Liver (tissue), 3 donors: Measurements from ENCODE around the gene SPIN2A.

Experiments
- ATF3 ChIP-seq: IDR thresholded peaks from 2 replicates; pipeline ENCODE4 v1.6.1; 2016; ENCODE audit warnings: antibody characterized with exemption
- CTCF ChIP-seq: fragments of 150-350 bp; IDR thresholded peaks from 2 replicates; pipeline ENCODE4 v1.5.1; 2017; ENCODE audit warnings: improper control_type of control experiment, low read depth, low read length; ENCODE audit not compliant: missing input control
- FOXA1 ChIP-seq: IDR thresholded peaks from 2 replicates; pipeline ENCODE4 v1.6.1; 2016; ENCODE audit warnings: antibody characterized with exemption
- FOXA2 ChIP-seq: IDR thresholded peaks from 2 replicates; pipeline ENCODE4 v1.6.1; 2016; ENCODE audit warnings: antibody characterized with exemption
- GABPA ChIP-seq, 2 donors: IDR thresholded peaks in 1 of 2; conservative IDR thresholded peaks in 1 of 2; 2 replicates each; pipeline ENCODE4 v1.6.1; 2016; ENCODE audit warnings: antibody characterized with exemption in 2 of 2, mild to moderate bottlenecking in 1 of 2, moderate library complexity in 1 of 2
- JUND ChIP-seq, 2 donors: IDR thresholded peaks; 2 replicates each; pipeline ENCODE4 v1.6.1; 2016; ENCODE audit warnings: antibody characterized with exemption in 2 of 2
- NR2F2 ChIP-seq: IDR thresholded peaks from 2 replicates; pipeline ENCODE4 v1.6.1; 2016; ENCODE audit warnings: antibody characterized with exemption
- RAD21 ChIP-seq, 2 donors: IDR thresholded peaks; 2 replicates each; pipeline ENCODE4 v1.6.1; 2016; ENCODE audit warnings: antibody characterized with exemption in 2 of 2, mild to moderate bottlenecking in 2 of 2
- RXRA ChIP-seq, 2 donors: IDR thresholded peaks; 2 replicates each; pipeline ENCODE4 v1.6.1; 2017 to 2018; ENCODE audit warnings: antibody characterized with exemption in 2 of 2, mild to moderate bottlenecking in 1 of 2
- SP1 ChIP-seq: IDR thresholded peaks from 2 replicates; pipeline ENCODE4 v1.6.1; 2018; ENCODE audit warnings: antibody characterized with exemption, mild to moderate bottlenecking
- TAF1 ChIP-seq: conservative IDR thresholded peaks from 2 replicates; pipeline ENCODE4 v1.6.1; 2016; ENCODE audit warnings: antibody characterized with exemption, mild to moderate bottlenecking
- YY1 ChIP-seq: IDR thresholded peaks from 2 replicates; pipeline ENCODE4 v1.6.1; 2016; ENCODE audit warnings: antibody characterized with exemption, mild to moderate bottlenecking
- TF ChIP-seq, protein P1 (sequence below): IDR thresholded peaks from 2 replicates; pipeline ENCODE4 v1.6.1; 2016; ENCODE audit warnings: antibody characterized with exemption
- TF ChIP-seq, protein P2 (sequence below): IDR thresholded peaks from 2 replicates; pipeline ENCODE4 v1.6.1; 2016; ENCODE audit warnings: antibody characterized with exemption
- donor health status: healthy.
- donor health status: healthy.

DNA sequence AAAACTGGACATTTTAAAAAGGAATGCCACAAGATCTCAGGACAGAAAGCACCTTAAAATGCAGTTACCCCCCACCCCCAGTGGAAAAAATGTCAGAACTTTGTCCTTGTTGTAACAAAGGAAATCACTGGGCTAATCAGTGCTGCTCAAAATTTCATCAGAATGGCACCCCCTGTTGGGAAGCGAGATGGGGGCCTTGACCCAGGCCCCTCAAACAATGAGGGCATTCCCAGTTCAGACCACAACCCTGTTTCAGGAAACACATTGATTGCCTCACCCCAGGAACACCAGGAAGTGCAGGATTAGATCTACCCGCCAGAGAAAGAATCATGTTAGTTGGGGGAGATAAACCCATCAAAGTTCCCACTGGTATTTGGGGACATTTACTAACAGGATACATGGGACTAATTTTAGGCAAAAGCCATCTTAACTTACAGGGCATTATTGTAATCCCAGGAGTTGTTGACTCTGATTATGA lies 32.2 kb downstream of the SPIN2A start:
- TF ChIP-seq, protein P1, sequence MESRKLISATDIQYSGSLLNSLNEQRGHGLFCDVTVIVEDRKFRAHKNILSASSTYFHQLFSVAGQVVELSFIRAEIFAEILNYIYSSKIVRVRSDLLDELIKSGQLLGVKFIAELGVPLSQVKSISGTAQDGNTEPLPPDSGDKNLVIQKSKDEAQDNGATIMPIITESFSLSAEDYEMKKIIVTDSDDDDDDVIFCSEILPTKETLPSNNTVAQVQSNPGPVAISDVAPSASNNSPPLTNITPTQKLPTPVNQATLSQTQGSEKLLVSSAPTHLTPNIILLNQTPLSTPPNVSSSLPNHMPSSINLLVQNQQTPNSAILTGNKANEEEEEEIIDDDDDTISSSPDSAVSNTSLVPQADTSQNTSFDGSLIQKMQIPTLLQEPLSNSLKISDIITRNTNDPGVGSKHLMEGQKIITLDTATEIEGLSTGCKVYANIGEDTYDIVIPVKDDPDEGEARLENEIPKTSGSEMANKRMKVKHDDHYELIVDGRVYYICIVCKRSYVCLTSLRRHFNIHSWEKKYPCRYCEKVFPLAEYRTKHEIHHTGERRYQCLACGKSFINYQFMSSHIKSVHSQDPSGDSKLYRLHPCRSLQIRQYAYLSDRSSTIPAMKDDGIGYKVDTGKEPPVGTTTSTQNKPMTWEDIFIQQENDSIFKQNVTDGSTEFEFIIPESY = no peak
- no peak for TF ChIP-seq CTCF
- TF ChIP-seq FOXA1 = no peak
- TF ChIP-seq RXRA (IDR thresholded peaks at IDR 0.05) = no peak
- TF ChIP-seq ATF3 = no peak
- no peak for TF ChIP-seq TAF1
- TF ChIP-seq, protein P2, sequence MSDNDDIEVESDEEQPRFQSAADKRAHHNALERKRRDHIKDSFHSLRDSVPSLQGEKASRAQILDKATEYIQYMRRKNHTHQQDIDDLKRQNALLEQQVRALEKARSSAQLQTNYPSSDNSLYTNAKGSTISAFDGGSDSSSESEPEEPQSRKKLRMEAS = no peak
- no peak for TF ChIP-seq NR2F2
- TF ChIP-seq GABPA (IDR thresholded peaks at IDR 0.05 in 1 of 2, conservative IDR thresholded peaks at IDR 0.05 in 1 of 2) = no peak
- TF ChIP-seq RAD21 (IDR thresholded peaks at IDR 0.05) = no peak
- TF ChIP-seq JUND (IDR thresholded peaks at IDR 0.05) = no peak
- TF ChIP-seq FOXA2 = no peak
- no peak for TF ChIP-seq YY1
- no peak for TF ChIP-seq SP1
